Neural cell (in vitro differentiated cells): ENCODE results near the gene PYHIN1. TPM values are rescaled to one million over a fixed set of nuclear protein-coding genes. Genes with fewer than 3 reads are reported as not detected.

Source experiments
- H2AFZ ChIP-seq: fragments of 200-600, 300-800 bp; sonication (generic), shearing (Covaris generic); 2 replicates; pipeline ENCODE4 v1.6.0; 2014; ENCODE audit warnings: low read depth, mild to moderate bottlenecking, antibody characterized with exemption, low read length, moderate library complexity
- H3F3A ChIP-seq: fragments of 200-600 bp; shearing (Covaris generic); 2 replicates; pipeline ENCODE4 v1.6.1; 2016; ENCODE audit warnings: mild to moderate bottlenecking, moderate library complexity, mixed read lengths, antibody characterized with exemption, low read length; ENCODE audit not compliant: insufficient read depth, poor library complexity, severe bottlenecking
- H3K27ac ChIP-seq: fragments of 200-600, 300-800 bp; sonication (generic), shearing (Covaris generic); 2 replicates; pipeline ENCODE4 v1.5.1; 2014; ENCODE audit warnings: mild to moderate bottlenecking, low read length, moderate library complexity
- H3K27me3 ChIP-seq: fragments of 300-800, 200-600 bp; sonication (generic), shearing (Covaris generic); 2 replicates; pipeline ENCODE4 v1.6.0; 2014; ENCODE audit warnings: mild to moderate bottlenecking, low read depth, low read length, moderate library complexity; ENCODE audit not compliant: insufficient read depth
- H3K36me3 ChIP-seq: fragments of 300-800, 200-600 bp; sonication (generic), shearing (Covaris generic); 2 replicates; pipeline ENCODE4 v1.5.1; 2014; ENCODE audit warnings: mild to moderate bottlenecking, antibody characterized with exemption, low read length, moderate library complexity; ENCODE audit not compliant: insufficient read depth
- H3K4me2 ChIP-seq: fragments of 300-800, 200-600 bp; sonication (generic), shearing (Covaris generic); 2 replicates; pipeline ENCODE4 v1.6.0; 2014; ENCODE audit warnings: mild to moderate bottlenecking, low read length
- H3K4me3 ChIP-seq: fragments of 300-800, 200-600 bp; sonication (generic), shearing (Covaris generic); 2 replicates; pipeline ENCODE4 v1.5.1; 2014; ENCODE audit warnings: mild to moderate bottlenecking, low read length, moderate library complexity
- H3K79me2 ChIP-seq: fragments of 200-600 bp; shearing (Covaris generic); replicated peaks from 2 replicates; pipeline ENCODE4 v1.6.0; 2014; ENCODE audit warnings: mild to moderate bottlenecking, low read length, moderate library complexity; ENCODE audit not compliant: insufficient read depth
- H3K9ac ChIP-seq: fragments of 300-800, 200-600 bp; sonication (generic), shearing (Covaris generic); 2 replicates; pipeline ENCODE4 v1.6.1; 2016; ENCODE audit warnings: mild to moderate bottlenecking, low read length, mixed read lengths
- H3K9me2 ChIP-seq: fragments of 200-600 bp; shearing (Covaris generic); 2 replicates; pipeline ENCODE4 v1.6.1; 2016; ENCODE audit warnings: mild to moderate bottlenecking, low read length, mixed read lengths; ENCODE audit not compliant: insufficient read depth
- H3K9me3 ChIP-seq: fragments of 200-600, 300-800 bp; sonication (generic), shearing (Covaris generic); 2 replicates; pipeline ENCODE4 v1.6.1; 2016; ENCODE audit warnings: mild to moderate bottlenecking, mixed run types, low read length, moderate library complexity, mixed read lengths
- H4K20me1 ChIP-seq: fragments of 200-600 bp; shearing (Covaris generic); 2 replicates; pipeline ENCODE4 v1.6.1; 2016; ENCODE audit warnings: mild to moderate bottlenecking, mixed run types; ENCODE audit not compliant: insufficient read depth
- CTCF ChIP-seq: fragments of 450-650 bp; IDR thresholded peaks from 2 replicates; pipeline ENCODE4 v1.5.1; 2014; ENCODE audit warnings: antibody characterized with exemption, mild to moderate bottlenecking, moderate library complexity; ENCODE audit not compliant: poor library complexity, severe bottlenecking
- EP300 ChIP-seq: fragments of 450-650 bp; conservative IDR thresholded peaks from 2 replicates; pipeline ENCODE4 v1.6.1; 2014; ENCODE audit warnings: antibody characterized with exemption, mild to moderate bottlenecking, moderate library complexity; ENCODE audit not compliant: poor library complexity, severe bottlenecking
- EZH2 ChIP-seq: fragments of 200-600, 300-800 bp; shearing (Covaris generic), sonication (generic); IDR thresholded peaks from 2 replicates; pipeline ENCODE4 v1.6.1; 2014; ENCODE audit warnings: antibody characterized with exemption, low read length, borderline replicate concordance, mild to moderate bottlenecking; ENCODE audit not compliant: insufficient read depth, poor library complexity, severe bottlenecking
- MXI1 ChIP-seq: fragments of 450-650 bp; conservative IDR thresholded peaks from 2 replicates; pipeline ENCODE4 v1.6.1; 2014; ENCODE audit warnings: antibody characterized with exemption, mild to moderate bottlenecking; ENCODE audit not compliant: poor library complexity, severe bottlenecking
- POLR2AphosphoS5 ChIP-seq: IDR thresholded peaks from 2 replicates; pipeline ENCODE4 v1.6.1; 2012
- RAD21 ChIP-seq: fragments of 450-650 bp; conservative IDR thresholded peaks from 2 replicates; pipeline ENCODE4 v1.6.1; 2014; ENCODE audit warnings: antibody characterized with exemption, mild to moderate bottlenecking, moderate library complexity
- REST ChIP-seq: IDR thresholded peaks from 2 replicates; pipeline ENCODE4 v1.6.1; 2012; ENCODE audit warnings: borderline replicate concordance
- SMC3 ChIP-seq: fragments of 450-650 bp; conservative IDR thresholded peaks from 2 replicates; pipeline ENCODE4 v1.6.1; 2014; ENCODE audit warnings: antibody characterized with exemption, mild to moderate bottlenecking, moderate library complexity; ENCODE audit not compliant: poor library complexity
- TAF1 ChIP-seq: IDR thresholded peaks from 2 replicates; pipeline ENCODE4 v1.6.1; 2012; ENCODE audit warnings: low read depth
- polyA plus RNA-seq: library from polyadenylated mRNA; depleted of rRNA; stranded (reverse); fragments of >200 nt; gene quantifications from 2 replicates; pipeline ENCODE4 v1.2.3, GENCODE V29; 2014

The PYHIN1 gene
- polyA plus RNA-seq, 1 donor from 2014 or later = not detected

- no peak for TF ChIP-seq CTCF
- TF ChIP-seq TAF1 = no peak
- no peak for TF ChIP-seq POLR2AphosphoS5
- TF ChIP-seq SMC3 = no peak
- TF ChIP-seq MXI1 = no peak
- TF ChIP-seq EZH2 = no peak
- no peak for TF ChIP-seq EP300
- no peak overlapping the region for H3K27ac ChIP-seq
These were observed 58.1 kb downstream of the PYHIN1 start for GRCh38 chr1:158989424-158989823.

GRCh38 chr1:158992787-158993312 is 61.5 kb downstream of the PYHIN1 start:
- H3K27me3 ChIP-seq = no peaks in the 10 kb centered on the region
- no peaks in the 10 kb centered on the region for H3K79me2 ChIP-seq
- H3F3A ChIP-seq = no peaks in the 10 kb centered on the region
- H3K9ac ChIP-seq = no peak overlapping the region
- no peaks in the 10 kb centered on the region for H3K36me3 ChIP-seq
- H4K20me1 ChIP-seq = no peaks in the 10 kb centered on the region
- no peaks in the 10 kb centered on the region for H3K9me2 ChIP-seq
- H2AFZ ChIP-seq = no peak overlapping the region
- H3K27ac ChIP-seq = no peak overlapping the region
- TF ChIP-seq RAD21 (no peak), CTCF (no peak), MXI1 (no peak), POLR2AphosphoS5 (no peak), SMC3 (no peak), EP300 (no peak), TAF1 (no peak), EZH2 (no peak)
- no peak overlapping the region for H3K4me2 ChIP-seq
- H3K9me3 ChIP-seq = no peaks in the 10 kb centered on the region
- H3K4me3 ChIP-seq = no peak overlapping the region

More at GRCh38 chr1:158989424-158989823, 58.1 kb downstream of the PYHIN1 start:
- H3F3A ChIP-seq = no peaks in the 10 kb centered on the region
- H3K4me3 ChIP-seq = no peak overlapping the region
- H3K4me2 ChIP-seq = no peak overlapping the region
- no peaks in the 10 kb centered on the region for H3K9me2 ChIP-seq
- H2AFZ ChIP-seq = no peak overlapping the region
- H3K9me3 ChIP-seq = no peaks in the 10 kb centered on the region
- no peaks in the 10 kb centered on the region for H3K36me3 ChIP-seq
- H3K9ac ChIP-seq = no peak overlapping the region
- no peaks in the 10 kb centered on the region for H3K27me3 ChIP-seq
- no peaks in the 10 kb centered on the region for H3K79me2 ChIP-seq
- H4K20me1 ChIP-seq = no peaks in the 10 kb centered on the region

- no peak overlapping the region for H3K27ac ChIP-seq
- no peak overlapping the region for H3K9ac ChIP-seq
- H2AFZ ChIP-seq = no peak overlapping the region
- H3K4me2 ChIP-seq = no peak overlapping the region
- no peaks in the 10 kb centered on the region for H3K9me2 ChIP-seq
- no peak overlapping the region for H3K4me3 ChIP-seq
- no peaks in the 10 kb centered on the region for H3K27me3 ChIP-seq
- TF ChIP-seq TAF1 (no peak), EP300 (no peak), SMC3 (no peak), CTCF (no peak), MXI1 (no peak), EZH2 (no peak), POLR2AphosphoS5 (no peak), REST (no peak), RAD21 (no peak)
- no peaks in the 10 kb centered on the region for H3K79me2 ChIP-seq
- no peaks in the 10 kb centered on the region for H3K36me3 ChIP-seq
- H3K9me3 ChIP-seq = no peaks in the 10 kb centered on the region
- no peaks in the 10 kb centered on the region for H3F3A ChIP-seq
- H4K20me1 ChIP-seq = no peaks in the 10 kb centered on the region
These were observed 65.6 kb downstream of the PYHIN1 start for GRCh38 chr1:158996998-158997397.
